Astrocyte of the spinal cord (primary cell): ENCODE results near the gene FBXO42.

Source experiments
- DNase-seq: peaks from one replicate; pipeline ENCODE4 v3.0.0; 2011; ENCODE audit warnings: low read depth, low spot score
- H3K4me3 ChIP-seq: 2 replicates; pipeline ENCODE4 v1.5.1; 2011; ENCODE audit warnings: low read depth, mild to moderate bottlenecking, low read length, moderate library complexity
- CTCF ChIP-seq: IDR thresholded peaks from 2 replicates; pipeline ENCODE4 v1.5.1; 2012; ENCODE audit warnings: low read depth, mild to moderate bottlenecking, low read length, inconsistent platforms
- in situ Hi-C: cut with HindIII; loops from 2 replicates; pipeline ENCODE4 v1.10.0; 2017; ENCODE audit warnings: low sequenced_read_pairs

Gene FBXO42

GRCh38 chr1:16351994-16352841, at the start of gene FBXO42:
Gene FBXO42 (minus strand): TSS chr1:16352480. CDS start chr1:16315418, 37,062 bp downstream.
- peak; percentile 51 for TF ChIP-seq CTCF
- DNase-seq = peak; percentile 90
- H3K4me3 ChIP-seq = peak within 1 kb of the TSS; percentile 93
- in situ Hi-C loops = no loop called here

GRCh38 chr1:16398371-16398953, 46.2 kb upstream of the FBXO42 start:
- in situ Hi-C loops = no loop called here
- no peak overlapping the region for H3K4me3 ChIP-seq
- no peak for TF ChIP-seq CTCF
- DNase-seq = no peak

GRCh38 chr1:16397120-16397519, 44.8 kb upstream of the FBXO42 start:
- no peak for DNase-seq
- no peak for TF ChIP-seq CTCF
- H3K4me3 ChIP-seq = no peak overlapping the region
- in situ Hi-C loops = no loop called here

GRCh38 chr1:16396591-16396990, 44.3 kb upstream of the FBXO42 start:
- in situ Hi-C loops = no loop called here
- peak; percentile 81 for DNase-seq
- no peak overlapping the region for H3K4me3 ChIP-seq
- no peak for TF ChIP-seq CTCF

DNA sequence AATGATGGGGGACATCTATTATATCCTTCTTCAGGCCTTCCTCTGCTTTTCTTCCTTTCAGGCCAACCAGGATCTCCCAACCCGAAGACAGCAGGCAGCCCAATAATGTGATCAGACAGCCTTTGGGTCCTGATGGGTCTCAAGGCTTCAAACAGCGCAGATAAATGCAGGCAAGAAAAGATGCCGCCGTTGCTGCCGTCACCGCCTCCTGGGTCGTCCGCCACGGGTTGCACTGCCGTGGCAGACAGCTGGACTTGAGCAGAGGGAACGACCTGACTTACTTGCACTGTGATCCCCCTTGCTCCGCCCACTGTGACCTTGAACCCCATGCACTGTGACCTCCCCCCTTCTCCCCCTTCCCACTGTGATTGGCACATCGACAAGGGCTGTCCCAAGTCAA, 42.7 kb upstream of the FBXO42 start:
- no peak for DNase-seq
- in situ Hi-C loops = no loop called here
- H3K4me3 ChIP-seq = no peak overlapping the region
- TF ChIP-seq CTCF = no peak

GRCh38 chr1:16393570-16394521, 41.6 kb upstream of the FBXO42 start:
- TF ChIP-seq CTCF = no peak
- no peak for DNase-seq
- no peak overlapping the region for H3K4me3 ChIP-seq
- in situ Hi-C loops = no loop called here
